K562 (cell line): ENCODE data around the gene KIZ. TPM values are rescaled to one million over a fixed set of nuclear protein-coding genes. Genes with fewer than 3 reads are reported as not detected.

Experiments
- ATAC-seq: fragments of 200-7000 bp; cut with Tn5 transposase; 3 replicates; pipeline ENCODE4 v1.9.1; 2020; ENCODE audit warnings: moderate library complexity
- BruUV-seq: library from RNA; stranded (reverse); fragments of 400-500 nt; replicated peaks from 2 replicates; lab custom pipeline; 2021; lab: Mats Ljungman, UMichigan
- CTCF ChIA-PET: fragments of 300-600 bp; formaldehyde crosslinking; extraction: SDS; loops from one replicate; lab custom pipeline; 2021; ENCODE audit warnings: low intra/inter-chr PET ratio; lab: Yijun Ruan, JAX
- POLR2A ChIA-PET: fragments of 300-600, 350-650 bp; sonication (Branson Sonifier 250); formaldehyde crosslinking; extraction: SDS; loops from one replicate; lab custom pipeline; 2021; ENCODE audit warnings: antibody characterized with exemption, inconsistent platforms; lab: Yijun Ruan, JAX
- DNase-seq, 4 experiments: peaks; one replicate each; pipeline versions ENCODE4 v3.0.0 to v3.0.0-alpha.2; 2011 to 2018; ENCODE audit warnings: low spot score in 3 of 4, mixed read lengths in 3 of 4; ENCODE audit errors: extremely low read depth in 1 of 4
- FAIRE-seq: peaks from 2 replicates; lab custom pipeline; 2011; peaks lifted over from hg19 to GRCh38; lab: Jason Lieb, UNC
- H2AFZ ChIP-seq: 2 replicates; pipeline ENCODE4 v1.6.0; 2011; ENCODE audit warnings: low read depth, low read length, control low read depth, inconsistent platforms
- H3K27ac ChIP-seq: fragments of 200-600 bp; 3 replicates; pipeline ENCODE4 v1.8.0; 2011; ENCODE audit warnings: low read depth, mild to moderate bottlenecking, control low read depth, inconsistent platforms, low read length, moderate library complexity, mixed read lengths; ENCODE audit errors: extremely low read depth
- H3K27me3 ChIP-seq, 2 experiments: fragments of 300-600 bp in 1 of 2; 2 replicates in 1 of 2; 3 replicates in 1 of 2; pipeline versions ENCODE4 v1.6.0 to v1.8.0; 2011; ENCODE audit warnings: inconsistent platforms in 2 of 2, low read length in 2 of 2, mild to moderate bottlenecking in 1 of 2, mixed read lengths in 1 of 2, moderate library complexity in 1 of 2; ENCODE audit not compliant: control insufficient read depth in 2 of 2, insufficient read depth in 2 of 2
- H3K36me3 ChIP-seq: fragments of 300-600 bp; 3 replicates; pipeline ENCODE4 v1.8.0; 2011; ENCODE audit warnings: mild to moderate bottlenecking, low read length, inconsistent platforms; ENCODE audit not compliant: control insufficient read depth, insufficient read depth
- H3K4me1 ChIP-seq, 2 experiments: fragments of 200-600 bp in 1 of 2; replicated peaks in 1 of 2; 2 replicates in 1 of 2; 3 replicates in 1 of 2; pipeline versions ENCODE4 v1.5.1 to v1.8.0; 2011; ENCODE audit warnings: inconsistent platforms in 2 of 2, low read length in 2 of 2, mild to moderate bottlenecking in 1 of 2, mixed read lengths in 1 of 2, moderate library complexity in 1 of 2; ENCODE audit not compliant: control insufficient read depth in 2 of 2, insufficient read depth in 2 of 2
- H3K4me2 ChIP-seq: 2 replicates; pipeline ENCODE4 v1.6.1; 2011; ENCODE audit warnings: low read length, control low read depth, inconsistent platforms, mixed read lengths; ENCODE audit not compliant: insufficient read depth
- H3K4me3 ChIP-seq: fragments of 200-600 bp; sonication (generic), shearing (Covaris generic); 2 replicates; pipeline ENCODE4 v1.5.1; 2016; ENCODE audit warnings: control low read depth, inconsistent platforms
- H3K79me2 ChIP-seq: fragments of 200-600 bp; 3 replicates; pipeline ENCODE4 v1.8.0; 2011; ENCODE audit warnings: low read length, inconsistent platforms; ENCODE audit not compliant: control insufficient read depth, insufficient read depth
- H3K9ac ChIP-seq, 2 experiments: 2 replicates each; pipeline versions ENCODE4 v1.6.0 to v1.6.1; 2011; ENCODE audit warnings: low read depth in 2 of 2, low read length in 2 of 2, control low read depth in 1 of 2, inconsistent platforms in 1 of 2, mild to moderate bottlenecking in 1 of 2, mixed read lengths in 1 of 2; ENCODE audit not compliant: insufficient read depth in 1 of 2
- H3K9me1 ChIP-seq: one replicate; pipeline ENCODE4 v1.6.0; 2011; ENCODE audit warnings: inconsistent platforms, mild to moderate bottlenecking, low read length, moderate library complexity; ENCODE audit not compliant: control insufficient read depth, insufficient read depth
- H3K9me3 ChIP-seq: replicated peaks from 2 replicates; pipeline ENCODE4 v1.5.1; 2011; ENCODE audit warnings: low read depth, low read length, inconsistent platforms; ENCODE audit not compliant: control insufficient read depth, insufficient read depth
- H4K20me1 ChIP-seq: replicated peaks from 2 replicates; pipeline ENCODE4 v1.6.1; 2011; ENCODE audit warnings: low read length, inconsistent platforms, mixed read lengths; ENCODE audit not compliant: control insufficient read depth, insufficient read depth
- FOSL1 ChIP-seq: fragments of 200-800 bp; sonication (Bioruptor generic); conservative IDR thresholded peaks from 2 replicates; pipeline ENCODE4 v1.6.1; 2016; ENCODE audit warnings: missing genetic modification characterization, missing compliant biosample characterization
- ZFP36 ChIP-seq: fragments of 150-350 bp; IDR thresholded peaks from 2 replicates; pipeline ENCODE4 v1.6.1; 2018; ENCODE audit warnings: low read length, low read depth; ENCODE audit not compliant: partially characterized antibody
- WGBS: fragments of 100-300 bp; shearing (Covaris generic); methylation state at CpG from one replicate; pipeline ENCODE4 v1.1.6; 2016; ENCODE audit warnings: low coverage, mixed read lengths; ENCODE audit not compliant: insufficient coverage; ENCODE audit errors: missing lambda C conversion rate; 5-methylcytosine and 5-hydroxymethylcytosine counted together
- in situ Hi-C: fragments of 300-500 bp; cut with MboI; formaldehyde crosslinking; loops from 4 replicates; pipeline ENCODE4 v1.15.0; 2018; ENCODE audit warnings: inconsistent platforms, mixed read lengths
- intact Hi-C: fragments of 100-400 bp; cut with micrococcal nuclease; formaldehyde crosslinking; loops from 2 replicates; pipeline ENCODE4 v1.14.2; 2022
- polyA plus RNA-seq, 8 experiments: library from polyadenylated mRNA; depleted of rRNA in 4 of 8; stranded (reverse) in 5 of 8; unstranded in 3 of 8; fragments of >200 nt; fragmentation: Nextera tagmentation in 2 of 8; fragmentation: Illumina TruSeq in 1 of 8; extraction: Ambion mirVana in 2 of 8; extraction: Trizol in 1 of 8; gene quantifications; 2 replicates each; pipeline versions ENCODE4 v1.2.1 to v1.2.3, GENCODE V29; 2011 to 2014; ENCODE audit warnings: inconsistent platforms in 1 of 8, missing spikeins in 1 of 8
- total RNA-seq, 7 experiments: library from RNA; depleted of rRNA in 6 of 7; stranded (reverse); fragments of >200 nt in 6 of 7; fragmentation: Illumina TruSeq in 2 of 7; extraction: Trizol in 2 of 7; gene quantifications; 2 replicates each; pipeline versions ENCODE4 v1.2.1 to v1.2.3, GENCODE V29; 2011 to 2021; ENCODE audit warnings: low replicate concordance in 1 of 7
- TF ChIP-seq, protein P1 (sequence below): fragments of 450-650 bp; IDR thresholded peaks from 2 replicates; pipeline ENCODE4 v1.6.1; 2018; ENCODE audit not compliant: partially characterized antibody

KIZ gene
- total and polyA plus RNA-seq, 9 of the 15 experiments (the other 6 are each of a cell fraction or from before 2014, with no cell fraction given) = 4.9 to 21.1 (median 13.5) TPM

DNA sequence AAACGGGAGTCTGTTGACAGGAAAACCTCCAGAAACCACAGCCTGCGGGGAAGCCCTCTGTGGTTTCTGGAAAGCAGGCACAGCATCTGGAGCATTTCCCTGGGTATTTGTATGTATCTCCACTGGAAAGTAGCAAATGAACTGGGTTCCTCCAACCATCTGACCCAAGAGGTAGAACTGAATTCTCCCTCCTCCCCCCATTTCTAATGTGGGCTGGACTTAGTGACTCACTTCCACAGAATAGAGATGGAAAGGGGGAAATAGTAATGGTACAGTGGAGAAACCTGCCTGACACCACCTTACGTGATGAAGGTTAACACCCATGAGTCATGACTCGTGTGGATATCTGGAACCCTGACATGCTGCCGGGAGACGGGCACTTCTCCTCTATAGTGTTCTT is 125.4 kb downstream of the KIZ start:
- no peaks in the 10 kb centered on the region for H3K36me3 ChIP-seq
- POLR2A ChIA-PET = no interaction called here
- no peaks in the 10 kb centered on the region for H3K9me3 ChIP-seq
- no peak overlapping the region for H3K9ac ChIP-seq
- CTCF ChIA-PET = no interaction called here
- H3K4me3 ChIP-seq = no peak overlapping the region
- no peak for FAIRE-seq
- WGBS = 0% methylated on average over 4 of the region's 6 CpGs
- intact Hi-C loops = no loop called here
- in situ Hi-C loops = no loop called here
- H3K27me3 ChIP-seq = no peaks in the 10 kb centered on the region
- H3K27ac ChIP-seq = no peak overlapping the region
- no peaks in the 10 kb centered on the region for H3K4me1 ChIP-seq
- no peaks in the 10 kb centered on the region for H4K20me1 ChIP-seq
- TF ChIP-seq FOSL1 (tag) = peak; percentile 23; the same call in 1 of the 2 replicates
- TF ChIP-seq ZFP36 = no peak
- TF ChIP-seq, protein P1, sequence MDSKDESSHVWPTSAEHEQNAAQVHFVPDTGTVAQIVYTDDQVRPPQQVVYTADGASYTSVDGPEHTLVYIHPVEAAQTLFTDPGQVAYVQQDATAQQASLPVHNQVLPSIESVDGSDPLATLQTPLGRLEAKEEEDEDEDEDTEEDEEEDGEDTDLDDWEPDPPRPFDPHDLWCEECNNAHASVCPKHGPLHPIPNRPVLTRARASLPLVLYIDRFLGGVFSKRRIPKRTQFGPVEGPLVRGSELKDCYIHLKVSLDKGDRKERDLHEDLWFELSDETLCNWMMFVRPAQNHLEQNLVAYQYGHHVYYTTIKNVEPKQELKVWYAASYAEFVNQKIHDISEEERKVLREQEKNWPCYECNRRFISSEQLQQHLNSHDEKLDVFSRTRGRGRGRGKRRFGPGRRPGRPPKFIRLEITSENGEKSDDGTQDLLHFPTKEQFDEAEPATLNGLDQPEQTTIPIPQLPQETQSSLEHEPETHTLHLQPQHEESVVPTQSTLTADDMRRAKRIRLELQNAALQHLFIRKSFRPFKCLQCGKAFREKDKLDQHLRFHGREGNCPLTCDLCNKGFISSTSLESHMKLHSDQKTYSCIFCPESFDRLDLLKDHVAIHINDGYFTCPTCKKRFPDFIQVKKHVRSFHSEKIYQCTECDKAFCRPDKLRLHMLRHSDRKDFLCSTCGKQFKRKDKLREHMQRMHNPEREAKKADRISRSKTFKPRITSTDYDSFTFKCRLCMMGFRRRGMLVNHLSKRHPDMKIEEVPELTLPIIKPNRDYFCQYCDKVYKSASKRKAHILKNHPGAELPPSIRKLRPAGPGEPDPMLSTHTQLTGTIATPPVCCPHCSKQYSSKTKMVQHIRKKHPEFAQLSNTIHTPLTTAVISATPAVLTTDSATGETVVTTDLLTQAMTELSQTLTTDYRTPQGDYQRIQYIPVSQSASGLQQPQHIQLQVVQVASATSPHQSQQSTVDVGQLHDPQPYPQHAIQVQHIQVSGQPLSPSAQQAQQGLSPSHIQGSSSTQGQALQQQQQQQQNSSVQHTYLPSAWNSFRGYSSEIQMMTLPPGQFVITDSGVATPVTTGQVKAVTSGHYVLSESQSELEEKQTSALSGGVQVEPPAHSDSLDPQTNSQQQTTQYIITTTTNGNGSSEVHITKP = peak; percentile 29
- TF ChIP-seq, all 486 proteins: peak for 2
- no peaks in the 10 kb centered on the region for H3K9me1 ChIP-seq
- H2AFZ ChIP-seq = no peak overlapping the region
- BruUV-seq = no TSS peak
- DNase-seq = no peak
- ATAC-seq = no peak
- no peaks in the 10 kb centered on the region for H3K79me2 ChIP-seq
- H3K4me2 ChIP-seq = no peak overlapping the region
